HTR-8/SVneo (cell line): ENCODE data around the gene ANAPC16.
"Not testable (repeated sequence)": the region's sequence is repeated elsewhere in the genome, so short reads cannot be mapped to it uniquely, and the experiment has no call there.

ENCODE experiments used
- DNase-seq: peaks from one replicate; pipeline ENCODE4 v3.0.0; 2011; ENCODE audit warnings: low spot score, mixed read lengths; ENCODE audit not compliant: insufficient read length
- FAIRE-seq: peaks from 2 replicates; lab custom pipeline; 2011; peaks lifted over from hg19 to GRCh38; lab: Jason Lieb, UNC

The ANAPC16 gene

DNA sequence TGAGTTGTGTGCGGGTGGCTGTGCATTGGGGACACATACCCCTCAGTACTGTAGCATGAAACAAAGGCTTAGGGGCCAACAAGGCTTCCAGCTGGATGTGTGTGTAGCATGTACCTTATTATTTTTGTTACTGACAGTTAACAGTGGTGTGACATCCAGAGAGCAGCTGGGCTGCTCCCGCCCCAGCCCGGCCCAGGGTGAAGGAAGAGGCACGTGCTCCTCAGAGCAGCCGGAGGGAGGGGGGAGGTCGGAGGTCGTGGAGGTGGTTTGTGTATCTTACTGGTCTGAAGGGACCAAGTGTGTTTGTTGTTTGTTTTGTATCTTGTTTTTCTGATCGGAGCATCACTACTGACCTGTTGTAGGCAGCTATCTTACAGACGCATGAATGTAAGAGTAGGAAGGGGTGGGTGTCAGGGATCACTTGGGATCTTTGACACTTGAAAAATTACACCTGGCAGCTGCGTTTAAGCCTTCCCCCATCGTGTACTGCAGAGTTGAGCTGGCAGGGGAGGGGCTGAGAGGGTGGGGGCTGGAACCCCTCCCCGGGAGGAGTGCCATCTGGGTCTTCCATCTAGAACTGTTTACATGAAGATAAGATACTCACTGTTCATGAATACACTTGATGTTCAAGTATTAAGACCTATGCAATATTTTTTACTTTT, 59.7 kb downstream of the ANAPC16 start:
- FAIRE-seq (no peak), DNase-seq (no peak)

GRCh38 chr10:72276013-72276387, 60.2 kb downstream of the ANAPC16 start:
- no peak for FAIRE-seq

GRCh38 chr10:72276421-72277339, 60.9 kb downstream of the ANAPC16 start:
- FAIRE-seq (no peak), DNase-seq (no peak)

More at GRCh38 chr10:72276013-72276387, 60.2 kb downstream of the ANAPC16 start:
- no peak for DNase-seq

DNA sequence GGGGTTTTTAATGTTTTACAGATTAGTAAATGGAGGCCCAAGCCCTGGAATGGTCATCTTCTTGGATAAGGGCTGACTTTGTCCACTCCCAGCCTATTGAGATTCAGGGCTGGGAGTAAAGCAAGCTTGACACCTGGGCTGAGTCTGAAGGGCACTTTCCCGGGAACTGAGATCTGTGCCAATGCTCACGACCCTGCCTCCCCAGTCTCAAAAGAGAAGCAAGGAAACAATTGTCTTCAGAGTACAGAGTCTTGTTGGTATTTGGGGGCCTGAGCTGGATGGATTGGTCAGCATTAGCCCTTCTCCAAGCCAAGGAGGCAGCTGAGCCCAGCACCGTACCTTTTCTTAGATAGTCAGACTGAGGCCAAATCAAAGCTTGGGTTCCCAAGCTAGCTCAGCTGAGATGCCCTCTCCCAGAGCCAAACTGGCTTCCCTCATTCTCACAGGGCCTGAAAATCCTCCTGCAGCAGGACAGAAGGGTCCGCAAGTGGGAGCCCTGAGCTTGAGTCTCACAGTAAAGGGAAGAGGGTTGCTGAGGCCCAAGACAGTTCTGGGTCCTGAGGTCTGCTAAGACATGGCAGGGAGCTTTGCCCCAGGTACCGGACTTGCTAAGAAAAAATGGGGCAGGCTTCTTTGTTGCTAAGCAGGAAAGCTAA, 61.7 kb downstream of the ANAPC16 start:
- no peak for DNase-seq

GRCh38 chr10:72277996-72278667, 62.3 kb downstream of the ANAPC16 start:
- no peak for DNase-seq
- no peak for FAIRE-seq

More for the DNA sequence above, 61.7 kb downstream of the ANAPC16 start:
- no peak for FAIRE-seq

DNA sequence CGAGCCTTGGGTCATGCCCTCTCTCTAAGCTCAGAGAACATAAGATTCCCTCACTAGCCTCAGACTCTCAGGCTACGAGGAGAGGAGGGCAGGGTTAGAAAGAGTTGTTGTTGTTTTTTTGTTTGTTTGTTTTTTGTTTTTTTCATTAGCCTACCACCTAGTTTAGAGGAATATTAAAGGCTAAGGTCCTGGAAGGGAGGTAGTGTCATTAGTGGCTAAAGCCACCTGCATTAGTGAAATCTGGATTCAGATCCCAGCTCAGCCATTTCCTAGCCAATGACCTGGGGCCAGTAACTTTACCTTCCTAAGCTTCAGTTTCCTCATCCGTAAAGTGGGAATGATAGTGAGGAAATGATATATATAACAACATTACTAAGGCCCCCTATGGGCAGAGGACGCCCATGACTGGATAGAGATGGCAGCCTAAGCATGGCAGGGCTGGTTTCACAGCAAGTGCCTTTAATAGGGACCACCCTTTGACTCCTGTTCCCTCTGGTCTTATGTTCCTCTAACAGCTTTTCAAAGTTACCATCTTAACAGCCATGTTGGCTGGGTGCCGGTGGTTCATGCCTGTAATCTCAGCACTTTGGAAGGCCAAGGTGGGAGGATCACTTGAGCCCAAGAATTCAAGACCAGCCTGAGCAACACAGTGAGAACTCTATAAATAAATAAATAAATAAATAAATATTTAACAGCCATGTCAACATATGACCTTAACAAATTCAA, 63.0 kb downstream of the ANAPC16 start:
- FAIRE-seq: no peak

DNA sequence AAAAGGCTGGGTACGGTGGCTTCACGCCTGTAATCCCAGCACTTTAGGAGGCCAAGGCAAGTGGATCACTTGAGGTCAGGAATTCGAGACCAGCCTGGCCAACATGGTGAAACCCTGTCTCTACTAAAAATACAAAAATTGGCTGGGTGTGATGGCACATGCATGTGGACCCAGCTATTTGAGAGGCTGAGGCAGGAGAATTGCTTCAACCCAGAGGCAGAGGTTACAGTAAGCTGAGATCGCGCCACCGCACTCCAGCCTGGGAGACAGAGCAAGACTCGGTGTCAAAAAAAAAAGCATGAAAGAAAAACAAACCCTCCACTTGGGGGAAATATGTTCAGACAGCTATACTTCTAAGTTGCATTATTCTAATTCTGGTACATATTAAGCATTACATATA, 63.8 kb downstream of the ANAPC16 start:
- not testable (repeated sequence) for FAIRE-seq, DNase-seq

More for the DNA sequence above, 63.0 kb downstream of the ANAPC16 start:
- DNase-seq: no peak

DNA sequence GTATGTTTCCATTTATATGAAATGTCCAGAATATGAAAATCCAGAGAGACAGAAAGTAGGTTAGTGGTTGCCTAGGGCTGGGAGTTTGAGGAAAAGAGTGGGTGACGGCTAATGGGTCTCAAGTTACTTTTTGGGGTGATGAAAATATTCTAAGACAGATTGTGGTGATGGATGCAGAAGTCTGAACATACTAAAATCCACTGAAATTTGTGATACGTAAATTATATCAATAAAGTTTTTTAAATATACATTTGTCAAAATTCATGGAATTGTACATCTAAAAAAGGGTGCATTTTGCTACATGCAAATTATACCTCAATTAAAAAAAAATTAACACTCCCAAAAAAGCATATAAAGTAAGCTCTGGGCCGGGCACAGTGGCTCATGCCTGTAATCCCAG, 67.3 kb downstream of the ANAPC16 start:
- FAIRE-seq (no peak), DNase-seq (no peak)
